HEK293T (cell line): ENCODE measurements around the gene RPRD2.

Experiments
- CTCF ChIA-PET: fragments of 350-600 bp; formaldehyde crosslinking; extraction: SDS; loops from one replicate; lab custom pipeline; 2021; ENCODE audit warnings: antibody characterized with exemption, inconsistent platforms; lab: Yijun Ruan, JAX
- POLR2A ChIA-PET: fragments of 350-600 bp; formaldehyde crosslinking; extraction: SDS; loops from one replicate; lab custom pipeline; 2020; ENCODE audit warnings: antibody characterized with exemption, inconsistent platforms; lab: Yijun Ruan, JAX
- DNase-seq: peaks from one replicate; pipeline ENCODE4 v3.0.0; 2012; ENCODE audit warnings: mixed read lengths; ENCODE audit errors: extremely low spot score
- ARNT ChIP-seq: fragments of 450-650 bp; IDR thresholded peaks from 2 replicates; pipeline ENCODE4 v1.6.1; 2017; ENCODE audit warnings: mild to moderate bottlenecking
- BHLHE40 ChIP-seq: fragments of 450-650 bp; IDR thresholded peaks from 2 replicates; pipeline ENCODE4 v1.6.1; 2016; ENCODE audit warnings: mild to moderate bottlenecking, moderate library complexity, borderline replicate concordance
- CTBP1 ChIP-seq: fragments of 450-650 bp; IDR thresholded peaks from 2 replicates; pipeline ENCODE4 v1.6.1; 2016; ENCODE audit warnings: borderline replicate concordance
- ELF4 ChIP-seq: fragments of 450-650 bp; IDR thresholded peaks from 2 replicates; pipeline ENCODE4 v1.6.1; 2017; ENCODE audit warnings: antibody characterized with exemption
- FOXA1 ChIP-seq: fragments of 450-650 bp; IDR thresholded peaks from 2 replicates; pipeline ENCODE4 v1.6.1; 2016; ENCODE audit warnings: mild to moderate bottlenecking
- FOXK2 ChIP-seq: fragments of 450-650 bp; IDR thresholded peaks from 2 replicates; pipeline ENCODE4 v1.6.1; 2016; ENCODE audit warnings: mild to moderate bottlenecking
- FOXM1 ChIP-seq: fragments of 450-650 bp; IDR thresholded peaks from 2 replicates; pipeline ENCODE4 v1.6.1; 2017; ENCODE audit warnings: mild to moderate bottlenecking, borderline replicate concordance
- HDGF ChIP-seq: fragments of 450-650 bp; IDR thresholded peaks from 2 replicates; pipeline ENCODE4 v1.6.1; 2017; ENCODE audit warnings: antibody characterized with exemption, borderline replicate concordance
- L3MBTL2 ChIP-seq: fragments of 450-650 bp; conservative IDR thresholded peaks from 2 replicates; pipeline ENCODE4 v1.6.1; 2016; ENCODE audit warnings: mild to moderate bottlenecking
- LEF1 ChIP-seq: fragments of 450-650 bp; IDR thresholded peaks from 2 replicates; pipeline ENCODE4 v1.6.1; 2017; ENCODE audit warnings: mild to moderate bottlenecking, borderline replicate concordance
- NFRKB ChIP-seq: fragments of 450-650 bp; IDR thresholded peaks from 2 replicates; pipeline ENCODE4 v1.6.1; 2016; ENCODE audit warnings: mild to moderate bottlenecking, moderate library complexity
- PKNOX1 ChIP-seq: fragments of 450-650 bp; IDR thresholded peaks from 2 replicates; pipeline ENCODE4 v1.6.1; 2016
- SP1 ChIP-seq: fragments of 450-650 bp; IDR thresholded peaks from 2 replicates; pipeline ENCODE4 v1.6.1; 2017
- SUZ12 ChIP-seq: fragments of 450-650 bp; IDR thresholded peaks from 2 replicates; pipeline ENCODE4 v1.6.1; 2016; ENCODE audit warnings: mild to moderate bottlenecking
- TARDBP ChIP-seq: fragments of 450-650 bp; IDR thresholded peaks from 2 replicates; pipeline ENCODE4 v1.6.1; 2016
- ZNF384 ChIP-seq: fragments of 450-650 bp; IDR thresholded peaks from 2 replicates; pipeline ENCODE4 v1.6.1; 2016

The RPRD2 gene

GRCh38 chr1:150476754-150477153 is 112.8 kb downstream of the RPRD2 start:
- ChIA-PET POLR2A (interaction anchor here (0.7 kb wide), 1 partner anchor 10 kb away, joined by 3 read pairs; the partner anchor contains the start of gene TARS2), CTCF (no interaction called here)
- DNase-seq = no peak
- TF ChIP-seq SP1 = no peak
- TF ChIP-seq TARDBP = no peak
- no peak for TF ChIP-seq CTBP1
- no peak for TF ChIP-seq ARNT

- DNase-seq = no peak
- ChIA-PET POLR2A (no interaction called here), CTCF (no interaction called here)
- TF ChIP-seq FOXA1 (no peak), SUZ12 (no peak), ZNF384 (no peak), ELF4 (no peak), HDGF (no peak), PKNOX1 (no peak), NFRKB (no peak), FOXK2 (no peak), FOXM1 (no peak), ARNT (no peak), CTBP1 (no peak), SP1 (no peak)
These were observed 113.4 kb downstream of the RPRD2 start for GRCh38 chr1:150477320-150477719.

- POLR2A ChIA-PET = no interaction called here
- no peak for TF ChIP-seq FOXA1
- no peak for TF ChIP-seq LEF1
- no peak for TF ChIP-seq HDGF
- no peak for TF ChIP-seq NFRKB
- no peak for TF ChIP-seq ARNT
- no peak for TF ChIP-seq TARDBP
- TF ChIP-seq FOXK2 = no peak
- no peak for TF ChIP-seq ZNF384
- TF ChIP-seq PKNOX1 = no peak
- TF ChIP-seq SP1 = no peak
- TF ChIP-seq ELF4 = no peak
- TF ChIP-seq L3MBTL2 = no peak
- TF ChIP-seq SUZ12 = no peak
- no peak for TF ChIP-seq CTBP1
- TF ChIP-seq BHLHE40 = no peak
- TF ChIP-seq FOXM1 = no peak
- CTCF ChIA-PET = no interaction called here
- no peak for DNase-seq
These were observed 113.8 kb downstream of the RPRD2 start for GRCh38 chr1:150477733-150478132.

GRCh38 chr1:150479370-150479769 is 115.4 kb downstream of the RPRD2 start:
- CTCF ChIA-PET = no interaction called here
- no peak for DNase-seq
- POLR2A ChIA-PET = no interaction called here
- TF ChIP-seq FOXA1 (no peak), NFRKB (no peak), TARDBP (no peak), PKNOX1 (no peak), CTBP1 (no peak), SP1 (no peak), LEF1 (no peak), HDGF (no peak), BHLHE40 (no peak), ARNT (no peak), L3MBTL2 (no peak), FOXK2 (no peak), FOXM1 (no peak), SUZ12 (no peak), ZNF384 (no peak), ELF4 (no peak)

GRCh38 chr1:150479927-150480352 is 116.0 kb downstream of the RPRD2 start:
- TF ChIP-seq BHLHE40 = no peak
- no peak for TF ChIP-seq CTBP1
- no peak for DNase-seq
- ChIA-PET CTCF (no interaction called here), POLR2A (no interaction called here)

- no peak for DNase-seq
- CTCF ChIA-PET = no interaction called here
- TF ChIP-seq TARDBP (no peak), CTBP1 (no peak), ZNF384 (no peak), L3MBTL2 (no peak), FOXM1 (no peak), NFRKB (no peak), LEF1 (no peak), SP1 (no peak), ARNT (no peak), BHLHE40 (no peak), ELF4 (no peak)
- POLR2A ChIA-PET = interaction anchor here (2.0 kb wide), 1 partner anchor 31 kb away, joined by 7 read pairs; the partner anchor contains the start of gene FALEC
These were observed 120.5 kb downstream of the RPRD2 start for GRCh38 chr1:150484431-150484830.
